ENCODE data around the gene NR1D2. TPM values are rescaled to one million over a fixed set of nuclear protein-coding genes. Genes with fewer than 3 reads are reported as not detected.

NR1D2 gene
- total RNA-seq, 1 experiment from 2014 or later, result 9.5 TPM

DNA sequence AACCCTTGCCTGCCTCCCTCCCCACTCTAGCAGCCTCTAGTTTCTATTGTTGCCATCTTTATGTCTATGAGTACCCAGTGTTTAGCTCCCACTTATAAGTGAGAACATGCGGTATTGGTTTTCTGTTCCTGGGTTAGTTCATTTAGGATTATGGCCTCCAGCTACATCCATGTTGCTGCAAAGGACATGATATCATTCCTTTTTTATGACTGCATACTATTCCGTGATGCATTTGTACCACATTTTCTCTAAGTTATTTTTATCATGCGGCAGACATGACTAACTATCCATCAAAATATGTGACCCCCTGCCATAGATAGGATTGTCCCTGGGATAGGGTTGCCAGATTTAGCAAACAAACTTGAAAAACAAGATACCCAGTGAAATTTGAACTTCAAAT, 58.4 kb downstream of the NR1D2 start:
- H3K27ac ChIP-seq (ENCODE audit: low read length), result no peak overlapping the region
- H3K9me3 ChIP-seq (ENCODE audit: control insufficient read depth, insufficient read depth, low read depth, low read length), result no peaks in the 10 kb centered on the region
- CTCF ChIA-PET, result no interaction called here
- no TSS peak for BruUV-seq (replicated peaks)
- in situ Hi-C loops (cut with HindIII; ENCODE audit: low pct_unique_long_range_greater_than_20kb, low sequenced_read_pairs) (no loop called here), intact Hi-C loops (cut with micrococcal nuclease; ENCODE audit: unreplicated experiment) (no loop called here)
- ATAC-seq (no peak), DNase-seq (ENCODE audit: low read depth, low spot score) (no peak)
- POLR2A ChIA-PET, result interaction anchor here (0.6 kb wide), 1 partner anchor 21 kb away, joined by 3 read pairs; no protein-coding TSS in a partner anchor
- no peaks in the 10 kb centered on the region for H3K36me3 ChIP-seq (ENCODE audit: control insufficient read depth, insufficient read depth, low read length)
- TF ChIP-seq REST (IDR thresholded peaks at IDR 0.05; ENCODE audit: insufficient read depth in 1 of 2, low read depth in 2 of 2, low read length in 1 of 2) (no peak), SIN3A (IDR thresholded peaks at IDR 0.05; ENCODE audit: borderline replicate concordance, insufficient read depth, low read depth, low read length) (no peak), TCF7L2 (IDR thresholded peaks at IDR 0.05; ENCODE audit: low read depth, low read length) (no peak), POLR2AphosphoS5 (IDR thresholded peaks at IDR 0.05; ENCODE audit: low read depth, low read length) (no peak)
- TF ChIP-seq, protein P1, sequence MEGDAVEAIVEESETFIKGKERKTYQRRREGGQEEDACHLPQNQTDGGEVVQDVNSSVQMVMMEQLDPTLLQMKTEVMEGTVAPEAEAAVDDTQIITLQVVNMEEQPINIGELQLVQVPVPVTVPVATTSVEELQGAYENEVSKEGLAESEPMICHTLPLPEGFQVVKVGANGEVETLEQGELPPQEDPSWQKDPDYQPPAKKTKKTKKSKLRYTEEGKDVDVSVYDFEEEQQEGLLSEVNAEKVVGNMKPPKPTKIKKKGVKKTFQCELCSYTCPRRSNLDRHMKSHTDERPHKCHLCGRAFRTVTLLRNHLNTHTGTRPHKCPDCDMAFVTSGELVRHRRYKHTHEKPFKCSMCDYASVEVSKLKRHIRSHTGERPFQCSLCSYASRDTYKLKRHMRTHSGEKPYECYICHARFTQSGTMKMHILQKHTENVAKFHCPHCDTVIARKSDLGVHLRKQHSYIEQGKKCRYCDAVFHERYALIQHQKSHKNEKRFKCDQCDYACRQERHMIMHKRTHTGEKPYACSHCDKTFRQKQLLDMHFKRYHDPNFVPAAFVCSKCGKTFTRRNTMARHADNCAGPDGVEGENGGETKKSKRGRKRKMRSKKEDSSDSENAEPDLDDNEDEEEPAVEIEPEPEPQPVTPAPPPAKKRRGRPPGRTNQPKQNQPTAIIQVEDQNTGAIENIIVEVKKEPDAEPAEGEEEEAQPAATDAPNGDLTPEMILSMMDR (IDR thresholded peaks at IDR 0.05), result no peak
- no peak overlapping the region for H3K4me3 ChIP-seq (ENCODE audit: low read depth in 2 of 2, low read length in 2 of 2)
- no peaks in the 10 kb centered on the region for H3K4me1 ChIP-seq (ENCODE audit: control insufficient read depth, insufficient read depth, low read length)
- no peaks in the 10 kb centered on the region for H3K27me3 ChIP-seq (ENCODE audit: control insufficient read depth, insufficient read depth, low read length)

GRCh38 chr3:24004171-24004938, 59.3 kb downstream of the NR1D2 start:
- no peaks in the 10 kb centered on the region for H3K27me3 ChIP-seq (ENCODE audit: control insufficient read depth, insufficient read depth, low read length)
- H3K4me1 ChIP-seq (ENCODE audit: control insufficient read depth, insufficient read depth, low read length), result no peaks in the 10 kb centered on the region
- in situ Hi-C loops (cut with HindIII; ENCODE audit: low pct_unique_long_range_greater_than_20kb, low sequenced_read_pairs), result no loop called here
- no peaks in the 10 kb centered on the region for H3K9me3 ChIP-seq (ENCODE audit: control insufficient read depth, insufficient read depth, low read depth, low read length)
- no peaks in the 10 kb centered on the region for H3K36me3 ChIP-seq (ENCODE audit: control insufficient read depth, insufficient read depth, low read length)
- no peak overlapping the region for H3K4me3 ChIP-seq (ENCODE audit: low read depth in 2 of 2, low read length in 2 of 2)
- no TSS peak for BruUV-seq (replicated peaks)
- no peak overlapping the region for H3K27ac ChIP-seq (ENCODE audit: low read length)
- ChIA-PET CTCF (no interaction called here), POLR2A (interaction anchor here (0.6 kb wide), 1 partner anchor 448 kb away, joined by 3 read pairs; no protein-coding TSS in a partner anchor)
- intact Hi-C loops (cut with micrococcal nuclease; ENCODE audit: unreplicated experiment), result no loop called here
- DNase-seq (ENCODE audit: low read depth, low spot score), result no peak
- TF ChIP-seq TCF7L2 (IDR thresholded peaks at IDR 0.05; ENCODE audit: low read depth, low read length), result no peak
- TF ChIP-seq SIN3A (IDR thresholded peaks at IDR 0.05; ENCODE audit: borderline replicate concordance, insufficient read depth, low read depth, low read length), result no peak
- TF ChIP-seq POLR2AphosphoS5 (IDR thresholded peaks at IDR 0.05; ENCODE audit: low read depth, low read length), result no peak
- TF ChIP-seq, protein P1 (IDR thresholded peaks at IDR 0.05), result no peak
- no peak for TF ChIP-seq REST (IDR thresholded peaks at IDR 0.05; ENCODE audit: insufficient read depth in 1 of 2, low read depth in 2 of 2, low read length in 1 of 2)
- ATAC-seq, result no peak
